ENCODE measurements around the gene TGDS.

DNA sequence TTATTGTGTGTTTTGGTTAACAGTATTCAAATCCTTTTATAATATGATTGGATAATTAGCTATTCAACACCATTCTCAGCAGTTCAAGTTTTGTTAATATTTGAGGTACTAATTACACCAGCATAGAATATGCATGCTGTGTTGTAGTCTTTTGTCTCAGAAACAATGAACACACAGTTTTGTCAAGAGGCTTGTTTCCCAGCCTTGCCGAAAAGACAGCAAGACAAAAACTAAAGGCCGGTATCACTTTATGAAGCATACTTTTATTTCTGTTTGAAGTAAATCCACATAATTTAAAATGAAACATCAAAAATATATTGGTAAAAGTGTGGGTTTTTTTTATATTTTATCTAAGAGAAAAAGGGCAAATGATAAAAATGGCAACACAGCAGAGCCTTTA is 13.2 kb upstream of the TGDS start:
- TF ChIP-seq, protein P1, sequence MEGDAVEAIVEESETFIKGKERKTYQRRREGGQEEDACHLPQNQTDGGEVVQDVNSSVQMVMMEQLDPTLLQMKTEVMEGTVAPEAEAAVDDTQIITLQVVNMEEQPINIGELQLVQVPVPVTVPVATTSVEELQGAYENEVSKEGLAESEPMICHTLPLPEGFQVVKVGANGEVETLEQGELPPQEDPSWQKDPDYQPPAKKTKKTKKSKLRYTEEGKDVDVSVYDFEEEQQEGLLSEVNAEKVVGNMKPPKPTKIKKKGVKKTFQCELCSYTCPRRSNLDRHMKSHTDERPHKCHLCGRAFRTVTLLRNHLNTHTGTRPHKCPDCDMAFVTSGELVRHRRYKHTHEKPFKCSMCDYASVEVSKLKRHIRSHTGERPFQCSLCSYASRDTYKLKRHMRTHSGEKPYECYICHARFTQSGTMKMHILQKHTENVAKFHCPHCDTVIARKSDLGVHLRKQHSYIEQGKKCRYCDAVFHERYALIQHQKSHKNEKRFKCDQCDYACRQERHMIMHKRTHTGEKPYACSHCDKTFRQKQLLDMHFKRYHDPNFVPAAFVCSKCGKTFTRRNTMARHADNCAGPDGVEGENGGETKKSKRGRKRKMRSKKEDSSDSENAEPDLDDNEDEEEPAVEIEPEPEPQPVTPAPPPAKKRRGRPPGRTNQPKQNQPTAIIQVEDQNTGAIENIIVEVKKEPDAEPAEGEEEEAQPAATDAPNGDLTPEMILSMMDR (IDR thresholded peaks at IDR 0.05; ENCODE audit: poor library complexity), result no peak
- TF ChIP-seq EZH2 (IDR thresholded peaks at IDR 0.05; ENCODE audit: borderline replicate concordance), result no peak
- TF ChIP-seq EZH2phosphoT487 (IDR thresholded peaks at IDR 0.05; ENCODE audit: low read depth, severe bottlenecking, unreplicated experiment), result no peak

All from hepatocyte (in vitro differentiated cells).